ENCODE results near the gene DMD. TPM values are rescaled to one million over a fixed set of nuclear protein-coding genes. Genes with fewer than 3 reads are reported as not detected.

The DMD gene
- total RNA-seq, 2 experiments from 2014 or later: 0.20 to 0.47 TPM

DNA sequence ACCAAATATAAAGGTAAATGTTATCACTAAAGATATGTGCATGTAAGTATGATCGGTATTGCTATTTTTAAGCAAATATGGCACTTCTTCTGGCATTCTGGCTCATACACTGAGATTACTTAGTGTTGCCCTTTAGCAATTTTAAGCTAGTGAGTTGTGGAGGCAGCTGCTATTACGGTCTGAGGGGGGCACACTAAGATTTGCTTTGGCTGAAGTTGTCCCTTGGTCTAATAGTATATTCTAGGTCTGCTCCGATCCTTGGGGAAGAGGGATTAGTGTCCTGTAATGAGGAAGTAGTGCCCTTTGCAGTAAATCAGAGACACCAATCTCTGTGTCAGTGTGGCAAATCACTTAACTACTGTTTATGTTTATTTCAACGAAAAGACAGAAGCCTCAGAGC lies 1943.0 kb downstream of the DMD start:
- H3K4me3 Mint-ChIP-seq: no peak overlapping the region
- Histone ChIP-seq H3K27me3 (ENCODE audit: control insufficient read depth in 1 of 2, insufficient read depth in 2 of 2, low read length in 2 of 2) (peaks cover 5 to 8% of the 10 kb centered on the region in 2 experiments), H3K4me3 (ENCODE audit: low read length) (no peak overlapping the region), H3K27ac (ENCODE audit: low read depth in 1 of 2, low read length in 2 of 2) (no peak overlapping the region), H3K9me3 (ENCODE audit: control insufficient read depth in 1 of 2, insufficient read depth in 1 of 2, low read length in 2 of 2) (no peaks in the 10 kb centered on the region), H3K4me1 (ENCODE audit: insufficient read depth, low read length) (no peaks in the 10 kb centered on the region), H3K36me3 (ENCODE audit: insufficient read depth, low read length) (no peaks in the 10 kb centered on the region)
- peaks cover 5% of the 10 kb centered on the region for H3K4me1 Mint-ChIP-seq (ENCODE audit: low read depth)
- H3K27me3 Mint-ChIP-seq: peaks cover 33% of the 10 kb centered on the region
- ChIA-PET POLR2A (no interaction called here), CTCF (no interaction called here)
- DNase-seq (no peak), ATAC-seq (ENCODE audit: poor library complexity) (no peak)
- H3K36me3 Mint-ChIP-seq (ENCODE audit: low read depth): no peaks in the 10 kb centered on the region
- intact Hi-C loops (cut with DNase I, micrococcal nuclease): no loop called here
- no peak overlapping the region for H3K27ac Mint-ChIP-seq
- no peaks in the 10 kb centered on the region for H3K9me3 Mint-ChIP-seq
- TF ChIP-seq, protein P1, sequence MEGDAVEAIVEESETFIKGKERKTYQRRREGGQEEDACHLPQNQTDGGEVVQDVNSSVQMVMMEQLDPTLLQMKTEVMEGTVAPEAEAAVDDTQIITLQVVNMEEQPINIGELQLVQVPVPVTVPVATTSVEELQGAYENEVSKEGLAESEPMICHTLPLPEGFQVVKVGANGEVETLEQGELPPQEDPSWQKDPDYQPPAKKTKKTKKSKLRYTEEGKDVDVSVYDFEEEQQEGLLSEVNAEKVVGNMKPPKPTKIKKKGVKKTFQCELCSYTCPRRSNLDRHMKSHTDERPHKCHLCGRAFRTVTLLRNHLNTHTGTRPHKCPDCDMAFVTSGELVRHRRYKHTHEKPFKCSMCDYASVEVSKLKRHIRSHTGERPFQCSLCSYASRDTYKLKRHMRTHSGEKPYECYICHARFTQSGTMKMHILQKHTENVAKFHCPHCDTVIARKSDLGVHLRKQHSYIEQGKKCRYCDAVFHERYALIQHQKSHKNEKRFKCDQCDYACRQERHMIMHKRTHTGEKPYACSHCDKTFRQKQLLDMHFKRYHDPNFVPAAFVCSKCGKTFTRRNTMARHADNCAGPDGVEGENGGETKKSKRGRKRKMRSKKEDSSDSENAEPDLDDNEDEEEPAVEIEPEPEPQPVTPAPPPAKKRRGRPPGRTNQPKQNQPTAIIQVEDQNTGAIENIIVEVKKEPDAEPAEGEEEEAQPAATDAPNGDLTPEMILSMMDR (IDR thresholded peaks at IDR 0.05): no peak

DNA sequence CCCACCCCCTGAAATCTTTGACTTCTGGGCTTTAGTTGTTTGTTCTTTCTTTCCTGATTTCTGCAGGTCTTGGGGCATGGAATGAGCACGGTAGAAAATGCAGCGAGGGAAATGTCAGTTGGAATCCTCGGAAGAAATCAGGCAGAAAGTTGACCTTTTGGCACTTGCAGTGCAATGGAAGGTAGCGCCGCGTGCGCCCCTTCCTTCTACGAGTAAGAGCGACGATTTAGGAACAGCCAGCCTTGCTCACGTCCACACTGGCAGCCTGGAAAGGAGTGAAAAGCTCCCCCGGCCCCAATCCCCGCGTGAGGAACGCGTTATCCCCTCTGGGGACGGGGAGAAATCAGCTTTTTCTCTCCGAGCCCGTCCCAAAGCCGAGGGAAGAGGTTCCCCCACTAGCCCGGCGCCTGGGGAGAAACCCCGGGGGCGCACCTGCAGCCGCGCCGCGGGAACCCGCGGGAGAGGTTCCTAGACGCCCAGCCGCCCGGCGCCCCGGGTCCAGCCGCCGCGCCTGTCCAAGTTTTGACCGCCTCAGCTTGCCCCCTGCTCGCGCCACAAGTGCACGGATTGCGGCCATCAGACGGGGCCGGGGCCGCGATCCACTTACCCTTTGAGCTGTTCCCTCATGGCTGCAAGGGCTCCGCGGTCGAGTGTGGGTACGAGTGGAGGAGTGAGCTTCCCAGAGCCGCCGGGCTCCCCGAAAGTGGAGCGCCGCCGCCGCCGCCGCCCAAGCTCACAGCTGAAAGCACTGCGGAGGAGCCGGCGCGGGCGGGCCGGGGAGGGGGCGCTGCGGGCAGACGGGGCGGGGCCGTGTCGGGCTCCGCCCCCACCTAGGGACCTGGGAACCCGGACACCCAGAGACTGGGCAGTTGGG lies 1944.9 kb downstream of the DMD start:
- no peak overlapping the region for H3K27ac ChIP-seq (ENCODE audit: low read depth in 1 of 2, low read length in 2 of 2)
- ChIA-PET POLR2A (no interaction called here), CTCF (no interaction called here)
- TF ChIP-seq, protein P1 (IDR thresholded peaks at IDR 0.05): no peak
- Mint-ChIP-seq H3K27ac (no peak overlapping the region), H3K36me3 (ENCODE audit: low read depth) (no peaks in the 10 kb centered on the region), H3K27me3 (peaks cover 38% of the 10 kb centered on the region), H3K4me3 (peak overlapping the region; percentile 45), H3K4me1 (ENCODE audit: low read depth) (peaks cover 5% of the 10 kb centered on the region), H3K9me3 (no peaks in the 10 kb centered on the region)
- DNase-seq: peak in 5 of 14 experiments; percentile 0 to 11 (median 3)
- peaks cover 5 to 8% of the 10 kb centered on the region in 2 experiments for H3K27me3 ChIP-seq (ENCODE audit: control insufficient read depth in 1 of 2, insufficient read depth in 2 of 2, low read length in 2 of 2)
- no peaks in the 10 kb centered on the region for H3K9me3 ChIP-seq (ENCODE audit: control insufficient read depth in 1 of 2, insufficient read depth in 1 of 2, low read length in 2 of 2)
- no peak for ATAC-seq (ENCODE audit: poor library complexity)
- intact Hi-C loops (cut with DNase I, micrococcal nuclease): no loop called here
- H3K4me3 ChIP-seq (ENCODE audit: low read length): peak overlapping the region; percentile 19
- no peaks in the 10 kb centered on the region for H3K36me3 ChIP-seq (ENCODE audit: insufficient read depth, low read length)
- H3K4me1 ChIP-seq (ENCODE audit: insufficient read depth, low read length): no peaks in the 10 kb centered on the region

DNA sequence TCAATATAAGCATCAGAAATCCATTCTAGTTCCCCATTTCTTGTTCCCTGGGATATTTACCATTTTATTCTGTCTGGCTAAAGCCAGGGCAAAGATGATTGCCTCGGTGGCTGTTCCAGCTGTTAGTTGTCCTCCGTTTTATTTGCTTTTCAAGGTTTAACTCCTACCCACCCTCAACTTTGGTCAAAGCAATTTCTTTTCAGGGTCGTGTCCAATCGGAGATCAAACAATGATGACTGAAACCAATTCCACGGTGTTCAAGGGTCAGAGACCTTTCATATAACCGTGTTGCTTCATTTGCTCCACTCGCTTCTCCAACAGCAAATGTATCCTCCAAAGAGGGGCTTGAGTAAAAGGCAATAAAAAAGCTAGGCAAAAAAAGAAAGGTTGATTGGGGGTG lies 1946.0 kb downstream of the DMD start:
- H3K36me3 ChIP-seq (ENCODE audit: insufficient read depth, low read length): no peaks in the 10 kb centered on the region
- TF ChIP-seq, protein P1 (IDR thresholded peaks at IDR 0.05): no peak
- H3K36me3 Mint-ChIP-seq (ENCODE audit: low read depth): no peaks in the 10 kb centered on the region
- no peak overlapping the region for H3K27ac ChIP-seq (ENCODE audit: low read depth in 1 of 2, low read length in 2 of 2)
- H3K9me3 Mint-ChIP-seq: no peaks in the 10 kb centered on the region
- H3K4me3 Mint-ChIP-seq: peak overlapping the region; percentile 38
- CTCF ChIA-PET: no interaction called here
- H3K4me1 ChIP-seq (ENCODE audit: insufficient read depth, low read length): no peaks in the 10 kb centered on the region
- no peak for ATAC-seq (ENCODE audit: poor library complexity)
- H3K4me1 Mint-ChIP-seq (ENCODE audit: low read depth): peaks cover 5% of the 10 kb centered on the region
- no peak overlapping the region for H3K27ac Mint-ChIP-seq
- DNase-seq: no peak
- peaks cover 31% of the 10 kb centered on the region for H3K27me3 Mint-ChIP-seq
- H3K9me3 ChIP-seq (ENCODE audit: control insufficient read depth in 1 of 2, insufficient read depth in 1 of 2, low read length in 2 of 2): no peaks in the 10 kb centered on the region
- POLR2A ChIA-PET: no interaction called here
- H3K27me3 ChIP-seq (ENCODE audit: control insufficient read depth in 1 of 2, insufficient read depth in 2 of 2, low read length in 2 of 2): peaks cover 5 to 8% of the 10 kb centered on the region in 2 experiments
- H3K4me3 ChIP-seq (ENCODE audit: low read length): no peak overlapping the region
- intact Hi-C loops (cut with DNase I, micrococcal nuclease): no loop called here

All from CD4-positive, alpha-beta T cell (primary cell).